HG02610 (cell line): ENCODE results near the gene CYP19A1.

Experiments
- ATAC-seq: cut with Tn5 transposase; IDR thresholded peaks from one replicate; pipeline ENCODE4 v1.9.1; 2021; ENCODE audit warnings: mild to moderate bottlenecking, moderate library complexity; ENCODE audit not compliant: unreplicated experiment

CYP19A1 gene

GRCh38 chr15:51338496-51338895 lies at the start of gene CYP19A1:
CYP19A1 (minus strand) TSS chr15:51338596; CDS start chr15:51242912, 95,684 bp downstream.
- no peak for ATAC-seq

DNA sequence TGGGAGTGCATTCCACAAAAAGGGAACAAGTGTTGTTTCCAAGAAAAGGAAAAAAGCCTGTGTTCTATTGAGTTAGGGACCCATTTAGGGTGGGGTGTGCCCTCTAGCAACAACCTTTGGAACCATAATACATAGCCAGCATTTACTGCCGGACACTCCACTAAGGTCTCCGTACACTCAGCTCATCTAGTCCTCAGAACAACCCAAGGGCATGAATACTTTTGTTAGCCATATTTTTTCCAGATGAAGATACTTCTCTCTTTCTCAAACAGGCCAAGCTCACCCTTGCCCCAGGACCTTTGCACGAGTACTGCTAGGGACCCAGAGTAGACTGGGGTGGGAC lies 49.3 kb upstream of the CYP19A1 start:
- ATAC-seq: no peak

- no peak for ATAC-seq
These were observed 48.7 kb upstream of the CYP19A1 start for GRCh38 chr15:51386960-51387698.

DNA sequence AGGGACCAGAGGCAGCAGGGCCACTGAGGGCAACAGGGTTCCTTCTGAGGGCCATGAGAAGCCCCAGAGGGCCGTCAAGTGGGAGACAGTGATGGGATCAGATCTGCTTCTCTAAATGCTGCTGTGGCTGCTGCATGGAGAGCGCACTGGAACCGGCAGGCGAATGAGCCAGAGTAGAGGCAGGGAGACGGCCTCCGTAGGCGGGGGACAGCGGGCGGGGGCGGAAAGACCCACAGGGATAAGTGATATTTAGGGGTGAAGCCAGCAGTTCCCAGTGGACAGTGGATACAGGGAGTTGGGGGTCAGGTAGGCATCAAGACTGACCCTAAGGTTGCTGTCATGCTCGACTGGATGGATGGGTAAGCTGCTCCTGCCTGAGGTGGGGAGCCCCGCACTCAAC lies 48.1 kb upstream of the CYP19A1 start:
- no peak for ATAC-seq

GRCh38 chr15:51386029-51386428 lies 47.6 kb upstream of the CYP19A1 start:
- no peak for ATAC-seq

DNA sequence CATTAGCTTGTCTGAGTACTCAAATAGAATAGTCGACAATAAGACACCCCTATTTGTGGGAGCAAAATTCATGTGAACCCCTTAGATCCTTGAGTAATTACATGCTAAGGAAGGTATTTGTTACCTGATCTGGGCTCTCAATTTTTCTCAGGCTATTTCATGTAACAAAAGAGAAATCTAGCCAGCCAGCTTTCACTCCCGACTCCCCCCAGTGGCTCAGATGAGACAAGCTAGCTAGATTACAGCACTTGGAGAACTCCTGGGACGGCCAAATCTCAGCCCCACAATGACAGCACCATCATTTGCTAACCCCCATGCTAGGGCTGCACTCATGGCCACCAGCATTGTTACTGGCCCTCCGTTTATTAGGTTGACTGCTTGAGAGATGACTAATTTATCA lies 44.4 kb upstream of the CYP19A1 start:
- ATAC-seq: no peak

GRCh38 chr15:51380999-51381806 lies 42.8 kb upstream of the CYP19A1 start:
- ATAC-seq: peak; percentile 73

DNA sequence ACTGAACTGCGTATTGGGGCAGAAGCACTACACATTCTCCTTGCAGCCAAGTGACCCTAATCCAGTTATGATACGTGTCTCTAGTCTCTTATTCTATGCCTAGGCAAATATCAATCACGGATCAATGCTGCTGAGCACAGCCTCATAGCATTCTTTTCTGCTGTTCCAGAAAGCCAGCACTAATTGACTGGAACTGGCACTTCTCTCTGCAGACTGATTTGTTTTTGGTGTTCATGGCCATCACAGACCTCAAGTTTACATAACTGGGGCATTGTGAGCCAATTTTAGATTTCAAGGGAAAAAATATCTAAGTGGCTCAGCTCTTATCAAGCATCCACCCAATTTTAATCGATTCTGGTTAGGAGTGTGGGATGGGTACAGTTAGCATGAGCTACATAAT lies 41.0 kb upstream of the CYP19A1 start:
- no peak for ATAC-seq

GRCh38 chr15:51378406-51378805 lies 40.0 kb upstream of the CYP19A1 start:
- no peak for ATAC-seq

GRCh38 chr15:51377038-51377786 lies 38.8 kb upstream of the CYP19A1 start:
- no peak for ATAC-seq

DNA sequence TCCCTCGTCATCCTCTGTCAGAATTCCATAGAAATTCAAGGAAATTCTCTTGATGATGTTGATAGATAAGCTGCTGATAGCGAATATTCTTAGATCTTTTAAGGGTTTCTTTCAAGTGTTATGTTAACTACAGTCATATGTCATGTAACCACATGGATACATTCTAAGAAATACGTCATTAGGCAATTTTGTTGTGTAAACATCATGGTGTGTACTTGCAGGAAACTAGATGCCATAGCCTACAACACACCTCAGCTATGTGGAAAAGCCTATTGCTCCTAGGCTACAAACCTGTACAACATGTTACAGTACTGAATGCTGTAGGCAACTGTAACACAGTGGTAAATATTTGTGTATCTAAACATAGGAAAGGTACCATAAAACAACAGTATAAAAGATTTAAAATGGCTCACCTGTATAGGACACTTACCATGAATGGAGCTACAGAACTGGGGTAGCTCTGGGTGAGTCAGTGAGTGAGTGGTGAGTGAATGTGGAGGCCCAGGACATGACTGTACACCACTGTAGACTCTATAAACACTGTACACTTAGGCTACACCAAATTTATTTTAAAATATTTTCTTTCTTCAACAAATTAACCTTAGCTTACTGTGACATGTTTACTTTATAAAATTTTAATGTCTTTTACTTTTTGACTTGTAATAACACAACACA lies 37.7 kb upstream of the CYP19A1 start:
- no peak for ATAC-seq

DNA sequence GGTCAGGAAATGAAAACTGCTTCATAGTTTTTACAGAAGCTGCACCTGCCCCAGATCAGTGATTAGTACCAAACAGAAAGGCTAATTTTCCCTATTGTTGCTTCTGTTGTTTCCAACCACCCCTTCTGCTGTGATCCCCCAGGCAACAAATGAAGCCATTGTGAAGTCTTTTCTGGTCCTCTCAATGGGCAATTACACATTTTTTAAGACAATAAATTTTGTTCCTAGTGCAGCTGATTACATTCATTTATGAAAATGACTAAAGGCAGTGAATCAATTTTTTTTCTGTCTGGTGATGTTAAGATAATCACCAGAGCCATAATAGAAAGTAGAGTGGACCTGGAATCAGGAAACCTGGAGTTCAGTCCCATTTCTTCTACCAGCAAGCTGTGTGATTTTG lies 35.7 kb upstream of the CYP19A1 start:
- no peak for ATAC-seq

DNA sequence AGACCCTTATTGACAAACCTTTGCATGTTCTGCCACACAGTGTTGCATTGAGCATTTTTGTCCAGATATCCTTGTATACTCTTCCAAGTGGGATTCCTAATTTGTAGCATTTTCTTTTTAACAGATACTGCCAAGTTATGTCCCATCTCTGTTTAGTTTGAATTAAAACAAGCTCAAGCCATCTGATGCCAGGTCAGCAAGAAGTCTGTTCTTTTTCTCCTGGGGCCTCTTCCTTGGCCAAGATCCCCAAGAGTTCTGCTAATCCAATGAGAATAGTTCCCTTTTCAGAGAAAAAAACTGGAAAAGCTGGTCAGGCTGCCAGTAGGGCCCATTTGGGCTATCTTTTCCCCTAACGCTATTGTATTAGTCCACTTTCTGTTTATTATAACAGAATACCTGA lies 32.9 kb upstream of the CYP19A1 start:
- no peak for ATAC-seq

DNA sequence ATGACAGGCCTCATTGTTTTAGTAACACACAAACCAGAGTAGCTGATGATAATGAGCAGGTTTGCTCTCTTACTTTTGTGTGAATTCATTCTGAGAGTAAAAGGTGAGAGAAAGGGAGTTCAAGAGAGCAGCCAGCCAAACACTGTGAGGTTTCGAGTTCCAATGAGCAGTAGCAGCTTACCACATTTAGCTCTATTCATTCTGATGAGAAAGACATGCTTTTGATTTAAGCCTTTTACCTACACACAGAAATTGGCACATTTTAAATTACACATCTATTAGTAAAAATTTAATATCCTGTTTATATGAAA lies 31.0 kb upstream of the CYP19A1 start:
- peak; percentile 79 for ATAC-seq

- ATAC-seq: no peak
These were observed 30.5 kb upstream of the CYP19A1 start for GRCh38 chr15:51368751-51369450.

DNA sequence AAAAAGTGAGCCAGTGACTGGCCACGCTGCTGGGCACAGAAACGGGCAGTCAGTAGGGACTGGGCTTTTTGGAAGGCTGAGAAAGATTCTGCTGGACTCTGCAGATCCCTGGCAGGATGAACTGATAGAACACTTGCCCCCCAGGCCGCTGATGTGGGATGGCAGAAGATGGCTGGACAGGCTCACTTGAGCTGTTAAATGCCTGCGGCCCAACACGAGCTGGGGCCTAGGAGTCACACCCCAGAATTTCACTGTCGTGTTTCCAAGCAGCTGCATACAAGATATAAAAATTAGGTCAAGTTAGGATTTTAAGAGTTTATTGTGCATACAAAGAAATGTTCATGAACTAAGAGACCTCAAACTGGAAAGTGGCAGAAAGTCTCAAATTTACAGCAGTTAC lies 29.9 kb upstream of the CYP19A1 start:
- ATAC-seq: no peak

DNA sequence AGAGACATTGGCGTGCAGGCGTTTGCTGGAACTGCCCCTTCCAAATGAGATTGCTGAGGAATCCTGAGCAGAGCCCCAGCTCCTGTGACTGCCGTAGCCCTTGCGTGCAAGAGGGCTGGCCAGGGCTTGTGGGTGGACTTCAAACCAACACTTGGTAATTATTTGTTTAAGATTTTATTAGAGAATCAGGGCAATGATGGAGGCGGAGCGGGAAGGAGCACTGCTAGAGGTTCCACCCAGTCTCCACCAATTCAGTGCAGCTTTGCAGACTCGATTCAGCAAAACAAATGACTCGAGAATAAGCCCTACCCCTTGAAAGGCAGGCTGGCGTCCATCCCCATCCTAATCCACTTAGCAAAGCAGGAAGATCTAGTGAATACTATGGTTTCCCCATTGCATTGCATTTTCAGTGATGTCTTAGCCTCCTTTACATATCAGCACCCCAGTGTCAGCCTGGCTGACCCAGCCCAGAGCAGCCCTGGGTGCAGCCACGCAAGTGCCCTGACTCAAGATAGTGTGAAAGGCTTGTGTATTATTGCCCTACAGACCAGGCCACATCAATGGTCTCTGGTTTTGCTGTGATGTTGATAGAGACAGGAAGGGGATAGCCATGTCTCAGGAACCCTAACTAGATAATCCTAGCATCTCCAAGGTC lies 29.1 kb upstream of the CYP19A1 start:
- no peak for ATAC-seq

DNA sequence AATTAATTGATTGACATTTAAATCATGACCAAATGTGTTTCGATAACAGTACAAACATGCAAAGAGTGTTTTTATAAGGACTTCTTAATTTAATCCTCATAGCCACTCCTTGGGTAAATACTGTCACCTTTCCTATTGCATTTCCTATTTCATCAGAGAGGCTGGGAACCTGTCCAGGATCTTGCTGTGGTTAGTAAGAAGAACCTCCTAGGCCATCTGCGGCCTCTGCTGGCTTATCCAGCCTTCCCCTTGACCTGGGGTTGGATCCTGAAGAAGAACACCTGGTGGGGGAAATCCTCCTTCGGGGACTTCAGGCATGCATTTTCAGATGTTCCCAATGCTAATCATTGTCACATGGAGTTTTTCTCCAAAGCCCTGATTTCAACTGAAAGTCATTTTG lies 28.5 kb upstream of the CYP19A1 start:
- no peak for ATAC-seq

- ATAC-seq: no peak
These were observed 27.7 kb upstream of the CYP19A1 start for GRCh38 chr15:51366071-51366470.

DNA sequence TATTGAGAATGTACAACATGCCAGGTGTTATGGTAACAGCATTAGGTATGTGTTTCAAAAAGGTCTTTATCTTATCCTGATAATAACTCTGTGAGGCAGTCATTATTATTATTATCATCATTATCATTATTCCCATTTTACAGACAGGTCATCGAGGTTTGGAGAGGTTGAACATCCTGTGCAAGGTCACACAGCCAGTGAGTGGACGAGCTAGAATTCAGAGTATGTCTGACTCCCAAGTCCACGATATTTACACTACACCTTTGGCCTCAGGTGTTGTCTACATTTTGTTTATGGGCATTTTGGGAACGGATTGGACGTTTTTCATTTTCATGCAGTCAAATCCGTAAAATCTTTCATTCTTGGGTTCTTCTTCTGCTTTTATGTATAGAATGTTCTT lies 27.0 kb upstream of the CYP19A1 start:
- no peak for ATAC-seq
